ENCODE results near the gene ETFB.

- TF ChIP-seq CTCF (IDR thresholded peaks at IDR 0.05; ENCODE audit: low read depth, low read length, poor library complexity, severe bottlenecking): no peak
- no peak for TF ChIP-seq EZH2phosphoT487 (IDR thresholded peaks at IDR 0.05; ENCODE audit: borderline replicate concordance, low read length)
Observed at GRCh38 chr19:51354103-51354741, 12.0 kb downstream of the ETFB start.
